ENCODE data around the gene CTIF. TPM values are rescaled to one million over a fixed set of nuclear protein-coding genes. Genes with fewer than 3 reads are reported as not detected.

Gene CTIF
- total RNA-seq, 3 donors from 2014 or later = 4.3 to 5.3 (median 4.6) TPM

- ATAC-seq = no peak
- Mint-ChIP-seq H3K4me1 (ENCODE audit: low read depth) (peaks cover 3% of the 10 kb centered on the region), H3K9me3 (no peaks in the 10 kb centered on the region), H3K27me3 (ENCODE audit: low read depth) (peaks cover 2% of the 10 kb centered on the region), H3K36me3 (ENCODE audit: insufficient read depth) (no peaks in the 10 kb centered on the region), H3K4me3 (no peak overlapping the region)
- DNase-seq = no peak
These were observed 239.6 kb downstream of the CTIF start for GRCh38 chr18:48778344-48779011.

- H3K4me3 Mint-ChIP-seq = no peak overlapping the region
- no peak for DNase-seq
- H3K9me3 Mint-ChIP-seq = no peaks in the 10 kb centered on the region
- no peak for ATAC-seq
- peaks cover 2% of the 10 kb centered on the region for H3K27me3 Mint-ChIP-seq (ENCODE audit: low read depth)
- no peaks in the 10 kb centered on the region for H3K36me3 Mint-ChIP-seq (ENCODE audit: insufficient read depth)
- H3K4me1 Mint-ChIP-seq (ENCODE audit: low read depth) = peaks cover 6% of the 10 kb centered on the region
These were observed 240.6 kb downstream of the CTIF start for GRCh38 chr18:48779462-48779861.

- no peaks in the 10 kb centered on the region for H3K9me3 Mint-ChIP-seq
- peaks cover 2% of the 10 kb centered on the region for H3K27me3 Mint-ChIP-seq (ENCODE audit: low read depth)
- DNase-seq = no peak
- peaks cover 14% of the 10 kb centered on the region for H3K4me1 Mint-ChIP-seq (ENCODE audit: low read depth)
- no peaks in the 10 kb centered on the region for H3K36me3 Mint-ChIP-seq (ENCODE audit: insufficient read depth)
- no peak overlapping the region for H3K4me3 Mint-ChIP-seq
- no peak for ATAC-seq
These were observed 241.5 kb downstream of the CTIF start for GRCh38 chr18:48780201-48780912.

GRCh38 chr18:48780913-48781162, 242.0 kb downstream of the CTIF start:
- Mint-ChIP-seq H3K4me3 (no peak overlapping the region), H3K27me3 (ENCODE audit: low read depth) (no peaks in the 10 kb centered on the region), H3K9me3 (no peaks in the 10 kb centered on the region), H3K4me1 (ENCODE audit: low read depth) (peaks cover 16% of the 10 kb centered on the region), H3K36me3 (ENCODE audit: insufficient read depth) (no peaks in the 10 kb centered on the region)
- DNase-seq (no peak), ATAC-seq (no peak)

GRCh38 chr18:48781163-48781987, 242.5 kb downstream of the CTIF start:
- ATAC-seq (no peak), DNase-seq (no peak)
- H3K36me3 Mint-ChIP-seq (ENCODE audit: insufficient read depth) = no peaks in the 10 kb centered on the region
- H3K4me3 Mint-ChIP-seq = no peak overlapping the region
- H3K4me1 Mint-ChIP-seq (ENCODE audit: low read depth) = peaks cover 16% of the 10 kb centered on the region
- no peaks in the 10 kb centered on the region for H3K27me3 Mint-ChIP-seq (ENCODE audit: low read depth)
- H3K9me3 Mint-ChIP-seq = no peaks in the 10 kb centered on the region

GRCh38 chr18:48781988-48782363, 243.1 kb downstream of the CTIF start:
- Mint-ChIP-seq H3K9me3 (no peaks in the 10 kb centered on the region), H3K4me1 (ENCODE audit: low read depth) (peaks cover 16% of the 10 kb centered on the region), H3K27me3 (ENCODE audit: low read depth) (no peaks in the 10 kb centered on the region), H3K36me3 (ENCODE audit: insufficient read depth) (no peaks in the 10 kb centered on the region), H3K4me3 (no peak overlapping the region)
- DNase-seq (no peak), ATAC-seq (no peak)

GRCh38 chr18:48782381-48782861, 243.6 kb downstream of the CTIF start:
- Mint-ChIP-seq H3K27me3 (ENCODE audit: low read depth) (no peaks in the 10 kb centered on the region), H3K4me1 (ENCODE audit: low read depth) (peaks cover 14% of the 10 kb centered on the region), H3K4me3 (no peak overlapping the region), H3K36me3 (ENCODE audit: insufficient read depth) (no peaks in the 10 kb centered on the region), H3K9me3 (no peaks in the 10 kb centered on the region)
- DNase-seq = no peak
- ATAC-seq = no peak

- Mint-ChIP-seq H3K4me1 (ENCODE audit: low read depth) (peaks cover 14% of the 10 kb centered on the region), H3K4me3 (no peak overlapping the region), H3K9me3 (no peaks in the 10 kb centered on the region), H3K36me3 (ENCODE audit: insufficient read depth) (no peaks in the 10 kb centered on the region), H3K27me3 (ENCODE audit: low read depth) (no peaks in the 10 kb centered on the region)
- DNase-seq = no peak
- ATAC-seq = no peak
These were observed 245.0 kb downstream of the CTIF start for GRCh38 chr18:48783616-48784520.

- Mint-ChIP-seq H3K4me1 (ENCODE audit: low read depth) (peaks cover 14% of the 10 kb centered on the region), H3K9me3 (no peaks in the 10 kb centered on the region), H3K27me3 (ENCODE audit: low read depth) (no peaks in the 10 kb centered on the region), H3K4me3 (no peak overlapping the region), H3K36me3 (ENCODE audit: insufficient read depth) (no peaks in the 10 kb centered on the region)
- DNase-seq (no peak), ATAC-seq (no peak)
These were observed 245.8 kb downstream of the CTIF start for GRCh38 chr18:48784656-48785055.

GRCh38 chr18:48785091-48785614, 246.3 kb downstream of the CTIF start:
- peaks cover 14% of the 10 kb centered on the region for H3K4me1 Mint-ChIP-seq (ENCODE audit: low read depth)
- H3K9me3 Mint-ChIP-seq = no peaks in the 10 kb centered on the region
- H3K4me3 Mint-ChIP-seq = no peak overlapping the region
- H3K36me3 Mint-ChIP-seq (ENCODE audit: insufficient read depth) = no peaks in the 10 kb centered on the region
- DNase-seq (no peak), ATAC-seq (peak; percentile 46 to 58)
- no peaks in the 10 kb centered on the region for H3K27me3 Mint-ChIP-seq (ENCODE audit: low read depth)

- H3K27me3 Mint-ChIP-seq (ENCODE audit: low read depth) = no peaks in the 10 kb centered on the region
- H3K4me1 Mint-ChIP-seq (ENCODE audit: low read depth) = peaks cover 14% of the 10 kb centered on the region
- H3K9me3 Mint-ChIP-seq = no peaks in the 10 kb centered on the region
- DNase-seq (no peak), ATAC-seq (no peak)
- H3K36me3 Mint-ChIP-seq (ENCODE audit: insufficient read depth) = no peaks in the 10 kb centered on the region
- no peak overlapping the region for H3K4me3 Mint-ChIP-seq
These were observed 247.1 kb downstream of the CTIF start for GRCh38 chr18:48785736-48786454.

GRCh38 chr18:48786455-48787202, 247.8 kb downstream of the CTIF start:
- H3K9me3 Mint-ChIP-seq = no peaks in the 10 kb centered on the region
- DNase-seq = no peak
- ATAC-seq = no peak
- H3K36me3 Mint-ChIP-seq (ENCODE audit: insufficient read depth) = no peaks in the 10 kb centered on the region
- peaks cover 18% of the 10 kb centered on the region for H3K4me1 Mint-ChIP-seq (ENCODE audit: low read depth)
- H3K4me3 Mint-ChIP-seq = no peak overlapping the region
- no peaks in the 10 kb centered on the region for H3K27me3 Mint-ChIP-seq (ENCODE audit: low read depth)
